Superior temporal gyrus (tissue), 1 donor: ENCODE results near the gene PACSIN1.

Experiments used
- DNase-seq: peaks from one replicate; pipeline ENCODE4 v3.0.0-alpha.2; 2016; ENCODE audit errors: extremely low spot score

Gene PACSIN1

DNA sequence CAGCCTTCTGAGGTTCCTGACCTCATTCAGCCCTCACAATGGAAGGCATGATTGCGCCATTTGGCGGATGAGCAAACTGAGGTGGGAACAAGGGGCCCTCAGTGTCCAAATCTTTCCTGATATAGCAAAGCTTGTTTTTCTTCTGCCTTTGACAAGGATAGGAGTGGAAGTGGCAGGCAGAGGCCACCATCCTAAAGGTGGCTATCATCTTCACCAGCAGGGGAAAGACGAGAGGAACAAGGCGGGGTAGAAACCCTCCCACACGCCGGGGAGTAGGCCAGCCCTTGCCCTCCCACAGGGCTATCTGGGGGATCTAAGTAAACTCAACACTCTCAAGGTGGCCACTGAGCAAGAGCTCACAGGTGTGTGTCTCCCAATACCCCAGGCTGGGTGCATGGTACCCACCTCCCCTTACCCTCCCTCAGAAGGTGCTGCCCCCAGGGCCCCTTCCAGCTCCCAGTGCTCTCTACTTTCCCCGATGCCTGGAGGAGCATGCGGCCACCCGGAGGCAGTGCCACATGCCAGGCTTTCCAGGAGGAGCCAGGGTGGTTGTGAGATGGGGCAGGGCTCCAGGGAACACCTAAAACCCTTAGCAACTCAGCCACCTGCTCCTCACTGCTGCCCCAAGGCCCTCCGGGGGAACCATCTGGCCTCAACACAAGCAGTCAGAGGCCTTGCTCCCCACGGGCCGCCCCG, 79.0 kb downstream of the PACSIN1 start:
- no peak for DNase-seq

DNA sequence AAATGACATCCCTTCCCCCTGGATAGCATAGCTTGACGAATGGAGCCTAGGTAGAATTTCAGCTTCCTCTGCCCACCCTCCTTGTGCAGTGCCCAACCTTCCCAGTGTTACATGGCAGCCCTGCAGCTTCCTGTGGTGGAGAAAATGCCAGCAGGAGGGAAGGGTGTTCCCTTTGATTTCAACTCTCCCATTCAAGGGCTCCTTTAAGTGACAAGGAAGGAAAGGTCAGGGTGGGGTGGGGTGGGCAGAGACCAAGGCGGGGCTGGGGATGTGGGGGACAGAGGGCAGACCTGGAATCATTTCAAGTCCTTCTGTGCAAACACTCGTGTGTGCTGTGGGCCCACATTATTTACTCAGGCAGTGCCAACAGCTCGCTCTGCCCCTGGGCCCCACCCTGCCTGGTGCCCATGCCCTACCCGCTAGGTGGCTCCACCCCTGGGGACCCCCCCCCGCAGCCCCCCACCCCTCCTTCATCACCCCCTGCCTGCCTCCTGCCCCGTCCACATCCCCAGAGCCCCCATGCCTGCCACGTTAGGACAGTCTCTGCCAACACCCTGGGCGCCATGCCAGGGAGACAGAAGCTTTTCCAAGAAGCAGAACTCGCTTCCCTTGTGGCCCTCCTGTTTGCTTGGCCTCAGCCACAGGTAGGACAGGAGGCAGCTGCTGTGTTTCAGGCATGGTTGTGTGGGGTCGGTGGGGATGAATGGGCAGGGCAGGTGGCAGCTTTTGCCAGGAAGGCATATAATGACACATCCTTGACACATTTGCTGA, 80.9 kb downstream of the PACSIN1 start:
- DNase-seq: no peak

- no peak for DNase-seq
These were observed 82.1 kb downstream of the PACSIN1 start for GRCh38 chr6:34547701-34548644.

DNA sequence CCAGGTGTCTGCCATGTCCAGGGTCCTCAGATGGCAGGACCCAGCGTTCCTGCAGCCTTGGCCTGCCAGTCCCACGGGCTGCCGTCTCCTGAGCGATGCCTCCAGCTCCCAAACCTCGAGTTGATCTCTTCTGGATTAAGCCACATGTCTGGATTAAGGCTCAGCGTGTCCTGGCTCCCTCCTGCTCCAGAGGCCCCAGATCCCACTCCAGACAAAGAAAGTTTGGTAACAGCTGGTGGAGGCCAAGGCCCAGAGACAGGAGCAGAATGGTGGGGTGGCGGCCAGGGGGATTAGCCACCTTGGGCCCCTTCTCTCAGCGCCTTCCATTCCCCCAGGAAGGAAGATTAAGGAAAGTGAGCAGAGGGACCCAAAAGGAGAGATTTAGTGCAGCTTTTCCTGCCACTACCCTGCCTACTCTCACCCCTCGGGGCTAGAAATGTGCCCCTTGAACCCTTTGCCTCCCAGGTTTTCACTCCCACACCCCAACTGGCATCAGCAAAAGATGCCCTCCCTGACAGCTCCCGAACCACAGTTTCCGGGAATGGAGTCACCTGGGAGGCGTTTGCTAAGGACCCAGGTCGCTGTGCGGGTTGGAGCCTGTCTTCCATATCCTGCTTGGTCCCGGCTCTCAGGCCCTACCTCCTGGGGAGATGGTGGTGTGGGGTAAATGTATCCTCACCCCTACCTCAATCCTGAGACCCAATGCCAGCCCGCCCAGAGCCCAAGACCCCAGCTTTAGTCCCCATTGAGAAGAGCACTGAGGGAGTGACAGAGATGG, 83.3 kb downstream of the PACSIN1 start:
- no peak for DNase-seq

DNA sequence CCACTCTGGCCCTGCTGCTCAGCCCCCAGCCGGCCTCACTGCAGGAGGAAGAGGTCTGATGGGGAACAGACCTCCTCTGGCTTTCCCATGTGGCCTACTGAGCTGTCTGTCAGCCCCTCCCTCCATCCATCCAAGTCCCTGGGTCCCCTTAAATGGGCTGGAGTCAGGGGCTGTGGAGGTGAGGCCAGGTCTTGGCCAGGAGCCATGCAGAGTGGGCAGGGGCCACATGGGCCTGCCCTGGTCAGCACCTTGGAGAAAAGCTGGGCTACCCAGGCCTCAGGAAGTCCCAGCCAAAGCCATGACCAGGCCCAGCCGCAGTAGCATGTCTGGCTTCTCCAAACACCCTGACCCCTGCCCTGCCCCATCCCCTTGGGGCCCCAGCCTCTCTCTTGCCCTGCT, 83.9 kb downstream of the PACSIN1 start:
- DNase-seq: no peak

- no peak for DNase-seq
These were observed 85.8 kb downstream of the PACSIN1 start for GRCh38 chr6:34551720-34552119.

- DNase-seq: no peak
These were observed 86.7 kb downstream of the PACSIN1 start for GRCh38 chr6:34552620-34553019.

GRCh38 chr6:34553146-34553545, 87.3 kb downstream of the PACSIN1 start:
- no peak for DNase-seq

- DNase-seq: no peak
These were observed 87.9 kb downstream of the PACSIN1 start for GRCh38 chr6:34553750-34554149.

- DNase-seq: no peak
These were observed 88.6 kb downstream of the PACSIN1 start for GRCh38 chr6:34554291-34555006.

DNA sequence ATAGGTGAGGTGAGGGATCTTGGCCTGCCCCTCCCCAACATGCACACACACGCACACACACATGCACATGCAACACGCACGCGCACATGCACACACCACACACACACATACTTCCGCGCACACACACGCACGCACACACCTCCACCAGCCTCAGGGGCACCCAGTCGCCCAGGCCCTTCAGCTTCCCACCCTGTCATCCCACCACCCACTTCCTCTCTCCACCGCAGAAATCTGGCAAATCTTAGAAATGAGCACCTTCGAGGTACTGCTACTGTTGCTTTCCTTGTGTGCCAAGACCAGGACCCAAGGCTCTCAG, 89.1 kb downstream of the PACSIN1 start:
- DNase-seq: no peak

DNA sequence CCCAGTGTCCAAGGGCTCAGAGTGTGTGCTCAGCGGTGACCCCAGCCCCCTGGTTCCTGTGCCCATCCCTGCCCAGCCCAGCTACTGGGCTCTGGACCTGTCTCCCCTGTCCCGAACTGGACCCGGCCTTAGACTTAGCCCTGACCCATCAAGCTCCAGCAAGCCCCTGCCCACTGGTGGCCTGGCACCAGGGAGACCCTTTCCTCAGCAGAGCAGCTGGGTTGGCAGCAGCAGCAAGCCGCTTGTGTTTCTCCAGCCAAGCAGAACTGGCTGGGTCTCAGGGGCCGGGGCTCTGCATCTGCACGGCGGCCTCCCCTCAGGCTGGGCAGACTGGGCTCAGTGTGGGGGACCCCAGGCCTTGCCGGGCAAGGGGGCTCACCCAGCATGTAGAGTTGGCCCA, 89.5 kb downstream of the PACSIN1 start:
- no peak for DNase-seq

DNA sequence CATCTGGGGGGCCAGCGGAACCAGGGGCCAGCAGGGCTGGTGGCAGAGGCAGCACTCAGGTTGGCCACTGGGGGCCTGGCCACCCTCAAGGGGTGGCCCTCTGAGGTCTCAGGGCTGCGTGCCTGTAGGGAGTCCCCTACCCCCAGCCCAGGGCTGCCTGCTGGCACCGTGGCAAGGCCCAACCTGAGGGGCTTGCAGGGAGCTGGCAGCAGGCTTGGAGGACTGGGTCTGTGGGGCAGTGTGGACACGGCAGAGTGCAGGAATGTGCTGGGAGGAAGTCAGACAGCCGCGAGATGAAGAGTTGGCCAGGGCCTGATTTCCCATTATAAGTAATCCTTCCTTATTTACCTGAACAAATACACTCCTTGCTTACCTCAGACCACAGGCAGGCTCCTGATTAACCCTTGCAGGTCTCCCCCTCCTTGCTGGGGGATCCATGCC, 90.2 kb downstream of the PACSIN1 start, which contains the start of gene SPDEF:
TSS of gene SPDEF (minus strand) at position 299 of the 441 bp plus-strand sequence. CDS start 11,874 bp downstream, outside the sequence.
- DNase-seq: no peak

DNA sequence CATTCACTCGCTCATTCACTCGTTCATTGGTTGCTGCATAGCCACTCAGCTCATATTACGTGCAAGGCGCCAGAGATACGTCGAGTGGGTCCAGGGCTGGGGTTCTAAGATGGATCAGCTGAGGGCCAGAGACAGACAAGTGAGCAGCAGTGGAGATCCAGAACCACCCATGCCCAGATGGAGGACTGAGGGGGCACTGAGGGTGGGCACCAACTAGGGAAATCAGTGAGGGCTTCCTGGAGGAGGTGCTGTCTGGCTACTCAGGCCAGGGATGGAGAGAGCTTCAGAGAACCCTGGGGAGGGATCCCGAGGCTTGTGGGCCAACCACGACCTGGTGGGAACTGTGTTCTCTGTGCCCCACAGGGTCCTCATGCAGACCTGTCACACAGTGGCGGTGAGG, 90.6 kb downstream of the PACSIN1 start:
- no peak for DNase-seq

- DNase-seq: no peak
These were observed 91.4 kb downstream of the PACSIN1 start for GRCh38 chr6:34557228-34557627.

DNA sequence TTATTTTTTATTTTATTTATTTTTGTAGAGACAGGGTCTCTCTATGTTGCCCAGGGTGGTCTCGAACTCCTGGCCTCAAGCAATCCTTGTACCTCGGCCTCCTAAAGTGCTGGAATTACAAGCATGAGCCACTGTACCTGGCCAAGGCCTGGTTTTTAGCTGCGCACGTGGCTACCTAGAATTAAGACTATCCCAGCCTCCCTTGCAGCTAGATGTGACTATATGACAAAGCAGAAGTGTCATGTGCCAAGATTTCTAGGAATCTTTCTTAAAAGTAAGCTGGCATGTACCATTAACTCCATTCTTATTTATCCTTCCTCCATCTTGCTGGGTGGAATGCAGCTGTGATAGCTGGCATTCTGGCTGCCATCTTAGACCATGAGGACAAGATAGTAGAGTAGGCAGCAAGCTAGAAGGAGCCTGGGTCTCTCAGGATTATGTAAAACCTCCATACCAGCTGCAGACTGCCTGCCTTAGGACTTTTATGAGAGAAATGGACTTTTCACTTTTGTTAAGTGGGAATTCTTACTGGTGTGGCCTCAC, 92.4 kb downstream of the PACSIN1 start:
- no peak for DNase-seq

GRCh38 chr6:34559651-34560365, 93.9 kb downstream of the PACSIN1 start:
- no peak for DNase-seq

DNA sequence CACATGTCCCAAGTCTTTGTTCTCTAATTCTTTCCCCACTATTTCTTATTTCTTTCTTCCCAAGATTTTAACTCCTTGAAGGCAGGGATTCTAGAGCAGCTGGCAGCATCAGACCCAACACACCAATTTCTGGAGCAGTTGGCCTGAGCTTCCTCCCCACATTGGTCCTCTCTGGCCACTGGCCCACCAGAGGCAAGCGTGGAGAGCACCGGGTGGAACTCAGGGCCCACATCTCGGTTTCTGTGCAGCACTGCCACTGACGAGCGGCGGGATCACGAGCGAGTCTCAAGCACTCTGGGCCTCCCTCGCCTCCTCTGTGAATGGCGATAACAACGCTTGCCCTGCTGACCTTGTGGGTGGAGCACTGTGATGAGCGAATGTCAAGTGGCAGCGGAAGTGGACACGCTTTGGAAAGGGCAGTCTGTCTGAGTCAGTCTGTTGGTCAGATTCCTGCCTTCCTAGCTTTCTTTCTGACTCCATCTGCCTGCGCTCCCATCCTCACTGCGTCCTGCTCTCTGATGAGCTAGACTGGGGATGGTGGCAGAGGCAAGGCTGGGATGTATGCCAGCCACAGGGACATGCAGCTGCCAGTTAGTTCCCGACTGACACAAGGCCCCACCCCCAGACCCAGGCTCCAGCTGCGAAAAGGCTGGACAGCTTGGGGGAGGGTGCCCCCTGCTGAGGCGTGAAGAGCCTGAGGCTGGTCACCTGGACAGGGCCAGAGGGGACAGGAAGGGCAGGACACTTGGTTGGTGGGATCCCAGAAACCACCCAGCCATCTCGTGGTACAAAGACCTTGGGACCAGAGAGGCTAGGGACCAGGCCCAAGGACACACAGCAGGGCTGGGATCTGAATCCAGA, 94.7 kb downstream of the PACSIN1 start:
- no peak for DNase-seq

GRCh38 chr6:34561227-34561530, 95.3 kb downstream of the PACSIN1 start:
- no peak for DNase-seq
